ENCODE data around the gene ZEB2. TPM values are rescaled to one million over a fixed set of nuclear protein-coding genes. Genes with fewer than 3 reads are reported as not detected.

Gene ZEB2
- total RNA-seq, 1 donor from 2014 or later: 111 TPM

GRCh38 chr2:144453486-144454158 is 66.3 kb downstream of the ZEB2 start:
- DNase-seq (ENCODE audit: low spot score in 2 of 2, unreplicated experiment in 2 of 2): no peak
- H3K4me3 Mint-ChIP-seq: peak overlapping the region; percentile 15
- no peak for TF ChIP-seq CTCF (IDR thresholded peaks at IDR 0.05; ENCODE audit: unreplicated experiment)
- peaks cover 86% of the 10 kb centered on the region for H3K4me1 Mint-ChIP-seq
- H3K27me3 Mint-ChIP-seq (ENCODE audit: low read depth): no peaks in the 10 kb centered on the region
- H3K36me3 Mint-ChIP-seq: no peaks in the 10 kb centered on the region
- H3K27ac Mint-ChIP-seq: peak overlapping the region; percentile 93
- H3K9me3 Mint-ChIP-seq: no peaks in the 10 kb centered on the region

- TF ChIP-seq CTCF (IDR thresholded peaks at IDR 0.05; ENCODE audit: unreplicated experiment): no peak
- Mint-ChIP-seq H3K27ac (peak overlapping the region; percentile 93), H3K4me3 (peak overlapping the region; percentile 56), H3K27me3 (ENCODE audit: low read depth) (no peaks in the 10 kb centered on the region), H3K36me3 (no peaks in the 10 kb centered on the region), H3K9me3 (no peaks in the 10 kb centered on the region), H3K4me1 (peaks cover 86% of the 10 kb centered on the region)
- no peak for DNase-seq (ENCODE audit: low spot score in 2 of 2, unreplicated experiment in 2 of 2)
Observed at GRCh38 chr2:144452989-144453336, 67.0 kb downstream of the ZEB2 start.

- H3K4me3 Mint-ChIP-seq: peak overlapping the region; percentile 56
- H3K4me1 Mint-ChIP-seq: peaks cover 82% of the 10 kb centered on the region
- H3K27ac Mint-ChIP-seq: peak overlapping the region; percentile 93
- H3K36me3 Mint-ChIP-seq: peaks cover under 1% of the 10 kb centered on the region
- DNase-seq (ENCODE audit: low spot score in 2 of 2, unreplicated experiment in 2 of 2): no peak
- no peaks in the 10 kb centered on the region for H3K27me3 Mint-ChIP-seq (ENCODE audit: low read depth)
- H3K9me3 Mint-ChIP-seq: no peaks in the 10 kb centered on the region
- TF ChIP-seq CTCF (IDR thresholded peaks at IDR 0.05; ENCODE audit: unreplicated experiment): peak; percentile 38
Observed at GRCh38 chr2:144452169-144452988, 67.5 kb downstream of the ZEB2 start.

GRCh38 chr2:144451443-144451842 is 68.5 kb downstream of the ZEB2 start:
- TF ChIP-seq CTCF (IDR thresholded peaks at IDR 0.05; ENCODE audit: unreplicated experiment): no peak
- Mint-ChIP-seq H3K9me3 (peaks cover under 1% of the 10 kb centered on the region), H3K27me3 (ENCODE audit: low read depth) (no peaks in the 10 kb centered on the region), H3K27ac (peak overlapping the region; percentile 93), H3K4me3 (no peak overlapping the region), H3K4me1 (peaks cover 78% of the 10 kb centered on the region), H3K36me3 (peaks cover 8% of the 10 kb centered on the region)
- DNase-seq (ENCODE audit: low spot score in 2 of 2, unreplicated experiment in 2 of 2): no peak

GRCh38 chr2:144449028-144449406 is 70.9 kb downstream of the ZEB2 start:
- no peak for TF ChIP-seq CTCF (IDR thresholded peaks at IDR 0.05; ENCODE audit: unreplicated experiment)
- H3K4me3 Mint-ChIP-seq: no peak overlapping the region
- H3K9me3 Mint-ChIP-seq: peaks cover 4% of the 10 kb centered on the region
- H3K27ac Mint-ChIP-seq: peak overlapping the region; percentile 78
- DNase-seq (ENCODE audit: low spot score in 2 of 2, unreplicated experiment in 2 of 2): no peak
- peaks cover 67% of the 10 kb centered on the region for H3K4me1 Mint-ChIP-seq
- H3K27me3 Mint-ChIP-seq (ENCODE audit: low read depth): no peaks in the 10 kb centered on the region
- peaks cover 14% of the 10 kb centered on the region for H3K36me3 Mint-ChIP-seq
